Renal cortical epithelial cell (primary cell): ENCODE results near the gene NAPA. TPM values are rescaled to one million over a fixed set of nuclear protein-coding genes. Genes with fewer than 3 reads are reported as not detected.

Source experiments
- DNase-seq: peaks from one replicate; pipeline ENCODE4 v3.0.0-alpha.2; 2011; ENCODE audit warnings: low read depth
- total RNA-seq: library from RNA; depleted of rRNA; stranded (reverse); fragments of >200 nt; gene quantifications from 2 replicates; pipeline ENCODE4 v1.2.3, GENCODE V29; 2014

NAPA gene
- total RNA-seq, 1 donor from 2014 or later: 131 TPM

- no peak for DNase-seq
These were observed 6.8 kb upstream of the NAPA start for GRCh38 chr19:47521473-47522180.

GRCh38 chr19:47520839-47521238, 6.0 kb upstream of the NAPA start:
- DNase-seq: no peak

- no peak for DNase-seq
These were observed 5.5 kb upstream of the NAPA start for GRCh38 chr19:47520343-47520806.

GRCh38 chr19:47518854-47519253, 4.0 kb upstream of the NAPA start:
- DNase-seq: no peak

- DNase-seq: no peak
These were observed 3.3 kb upstream of the NAPA start for GRCh38 chr19:47518139-47518538.

GRCh38 chr19:47514151-47514868, 553 bp downstream of the NAPA start:
- no peak for DNase-seq

- DNase-seq: no peak
These were observed 1.9 kb downstream of the NAPA start for GRCh38 chr19:47512948-47513319.

GRCh38 chr19:47512183-47512947, 2.5 kb downstream of the NAPA start:
- peak; percentile 81 for DNase-seq

GRCh38 chr19:47511681-47512080, 3.2 kb downstream of the NAPA start:
- DNase-seq: no peak

GRCh38 chr19:47511128-47511517, 3.7 kb downstream of the NAPA start:
- DNase-seq: no peak

GRCh38 chr19:47510516-47511127, 4.2 kb downstream of the NAPA start:
- DNase-seq: no peak

GRCh38 chr19:47509973-47510372, 4.9 kb downstream of the NAPA start:
- DNase-seq: peak; percentile 38

- DNase-seq: no peak
These were observed 5.6 kb downstream of the NAPA start for GRCh38 chr19:47509170-47509847.

GRCh38 chr19:47508721-47509120, 6.1 kb downstream of the NAPA start:
- no peak for DNase-seq

- DNase-seq: no peak
These were observed 6.8 kb downstream of the NAPA start for GRCh38 chr19:47507924-47508553.

- peak; percentile 14 for DNase-seq
These were observed 7.9 kb downstream of the NAPA start for GRCh38 chr19:47507012-47507411.

- no peak for DNase-seq
These were observed 8.4 kb downstream of the NAPA start for GRCh38 chr19:47506459-47506858.

GRCh38 chr19:47505506-47505905, 9.4 kb downstream of the NAPA start:
- DNase-seq: no peak

GRCh38 chr19:47503826-47504150, 11.1 kb downstream of the NAPA start:
- no peak for DNase-seq

- no peak for DNase-seq
These were observed 11.6 kb downstream of the NAPA start for GRCh38 chr19:47503130-47503825.
